Skeletal muscle satellite cell (primary cell): ENCODE data around the gene ADAMTS13.

Source experiments
- H3K27me3 ChIP-seq: 2 replicates; pipeline ENCODE4 v1.7.0; 2013; ENCODE audit warnings: low read length; ENCODE audit not compliant: control insufficient read depth, insufficient read depth
- H3K36me3 ChIP-seq: 2 replicates; pipeline ENCODE4 v1.7.0; 2013; ENCODE audit warnings: mild to moderate bottlenecking, control low read depth, low read length; ENCODE audit not compliant: insufficient read depth
- H3K4me1 ChIP-seq: 2 replicates; pipeline ENCODE4 v1.7.0; 2013; ENCODE audit warnings: low read length; ENCODE audit not compliant: control insufficient read depth, insufficient read depth
- H3K4me2 ChIP-seq: 2 replicates; pipeline ENCODE4 v1.7.0; 2013; ENCODE audit warnings: mild to moderate bottlenecking, low read length
- H3K4me3 ChIP-seq: 2 replicates; pipeline ENCODE4 v1.7.0; 2013; ENCODE audit warnings: low read length
- H3K9ac ChIP-seq: 2 replicates; pipeline ENCODE4 v1.7.0; 2013; ENCODE audit warnings: mild to moderate bottlenecking, low read depth, low read length, moderate library complexity
- H3K9me3 ChIP-seq: replicated peaks from 2 replicates; pipeline ENCODE4 v1.7.0; 2013; ENCODE audit warnings: mild to moderate bottlenecking, control low read depth, low read length

ADAMTS13 gene

DNA sequence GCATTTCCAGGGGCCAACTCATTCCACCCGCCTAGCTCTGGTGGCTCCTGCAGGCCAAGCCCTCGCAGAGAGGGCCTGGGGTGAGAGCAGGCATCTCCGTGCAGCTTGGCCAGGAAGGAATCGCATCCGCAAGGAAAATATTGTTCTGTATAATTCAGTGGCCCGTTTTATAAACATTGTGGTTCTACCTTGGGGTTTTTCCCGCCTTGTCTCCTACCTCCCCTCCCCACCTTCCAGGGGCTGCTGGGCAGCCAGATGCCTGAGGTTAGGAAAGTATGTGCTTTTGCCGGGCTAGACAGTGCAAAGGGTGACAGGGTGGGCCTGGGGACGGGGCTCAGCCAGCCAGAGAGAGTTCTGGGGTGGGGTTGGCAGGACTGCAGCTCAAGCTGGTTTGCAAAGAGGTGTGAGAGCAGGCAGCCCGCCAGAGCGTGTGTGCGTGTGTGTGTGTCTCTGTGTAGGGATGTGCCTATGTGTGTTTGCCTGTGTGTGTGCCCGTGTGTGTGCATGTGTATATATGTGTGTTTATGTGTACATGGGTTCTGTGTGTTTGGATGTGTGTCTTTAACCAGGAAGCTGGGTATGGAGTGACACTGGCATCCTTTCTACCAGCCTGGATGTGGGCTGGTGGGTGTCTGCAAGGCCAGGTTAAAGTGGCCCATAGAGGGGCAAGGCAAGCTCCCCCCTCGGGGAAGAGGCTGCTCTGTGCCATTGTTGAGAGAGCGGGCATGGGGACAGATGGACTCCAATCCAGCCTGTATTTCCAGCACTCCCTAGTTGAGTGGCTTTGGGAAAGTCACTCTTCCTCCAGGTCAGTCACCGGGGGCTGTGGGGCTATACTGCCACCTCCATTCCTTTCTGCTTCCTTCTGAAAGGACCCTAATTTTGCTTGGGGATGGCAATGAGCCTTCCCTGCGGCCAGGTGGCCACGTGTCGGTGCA is 67.4 kb downstream of the ADAMTS13 start:
- H3K27me3 ChIP-seq = peaks cover 2% of the 10 kb centered on the region
- H3K9ac ChIP-seq = no peak overlapping the region
- H3K4me1 ChIP-seq = peaks cover 14% of the 10 kb centered on the region
- H3K36me3 ChIP-seq = no peaks in the 10 kb centered on the region
- no peak overlapping the region for H3K4me2 ChIP-seq
- H3K4me3 ChIP-seq = no peak overlapping the region
- no peaks in the 10 kb centered on the region for H3K9me3 ChIP-seq

DNA sequence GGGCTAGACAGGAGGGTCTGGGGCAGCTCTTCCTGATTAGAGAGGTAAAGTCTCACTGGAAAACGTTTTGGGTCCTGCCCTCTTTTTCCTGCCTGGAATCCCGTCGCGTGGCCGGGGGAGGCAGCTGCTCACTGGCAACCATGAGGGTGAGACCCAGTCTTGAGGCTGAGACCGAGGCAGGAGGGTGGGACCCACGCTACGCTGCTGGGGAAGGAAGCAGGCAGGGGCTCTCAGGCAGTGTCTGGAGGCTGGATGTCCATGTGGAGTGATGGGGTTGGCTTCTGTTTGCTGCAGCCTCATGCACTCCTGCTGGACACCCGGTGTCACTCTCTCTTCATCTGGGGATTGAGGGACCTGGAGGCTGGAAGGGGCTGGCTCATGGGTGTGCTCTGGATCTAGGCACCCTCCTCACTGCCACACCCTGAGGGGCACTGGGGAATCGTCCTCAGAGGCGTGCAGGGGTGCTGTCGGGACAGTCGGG is 68.1 kb downstream of the ADAMTS13 start:
- Histone ChIP-seq H3K4me3 (no peak overlapping the region), H3K4me2 (no peak overlapping the region), H3K36me3 (no peaks in the 10 kb centered on the region), H3K4me1 (peaks cover 14% of the 10 kb centered on the region), H3K9ac (no peak overlapping the region), H3K27me3 (peaks cover 2% of the 10 kb centered on the region), H3K9me3 (no peaks in the 10 kb centered on the region)

DNA sequence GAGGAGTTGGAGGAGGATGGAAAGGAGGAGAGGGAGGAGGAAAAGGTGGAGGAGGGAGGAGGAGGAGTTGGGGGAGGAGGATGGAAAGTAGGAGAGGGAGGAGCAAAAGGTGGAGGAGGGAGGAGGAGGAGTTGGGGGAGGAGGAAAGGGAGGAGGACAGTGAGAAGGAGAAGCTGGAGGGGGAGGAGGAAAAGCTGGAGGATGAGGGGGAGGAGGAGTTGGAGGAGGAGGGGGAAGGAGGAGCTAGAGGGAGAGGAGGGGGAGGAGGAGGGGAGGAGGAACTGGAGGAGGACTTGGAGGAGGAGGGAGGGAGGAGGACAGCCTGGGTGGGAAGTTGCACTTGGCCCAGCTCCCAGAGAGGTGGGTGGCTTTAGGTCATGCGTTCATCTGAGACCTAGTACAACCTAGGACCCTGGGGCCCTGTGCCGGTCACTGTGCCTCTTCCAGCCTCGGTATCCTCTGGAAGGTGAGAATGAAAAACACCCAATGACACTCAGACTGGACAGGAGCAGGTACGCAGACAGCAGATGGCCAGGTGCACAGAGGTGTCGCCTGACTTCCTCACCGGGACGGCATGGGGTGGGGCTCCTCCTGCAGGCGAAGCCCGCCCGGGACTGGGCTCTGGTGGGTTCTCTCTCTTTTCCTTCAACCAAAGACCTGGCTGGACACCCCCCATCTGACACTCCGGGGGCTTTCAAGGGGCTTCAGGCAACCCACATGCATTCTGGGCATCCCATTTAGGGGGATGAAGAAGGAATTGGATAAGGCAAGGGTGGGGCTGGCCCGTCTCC is 68.9 kb downstream of the ADAMTS13 start:
- H3K9ac ChIP-seq = no peak overlapping the region
- H3K4me1 ChIP-seq = peaks cover 14% of the 10 kb centered on the region
- no peak overlapping the region for H3K4me2 ChIP-seq
- no peak overlapping the region for H3K4me3 ChIP-seq
- H3K9me3 ChIP-seq = no peaks in the 10 kb centered on the region
- peaks cover 2% of the 10 kb centered on the region for H3K27me3 ChIP-seq
- no peaks in the 10 kb centered on the region for H3K36me3 ChIP-seq

DNA sequence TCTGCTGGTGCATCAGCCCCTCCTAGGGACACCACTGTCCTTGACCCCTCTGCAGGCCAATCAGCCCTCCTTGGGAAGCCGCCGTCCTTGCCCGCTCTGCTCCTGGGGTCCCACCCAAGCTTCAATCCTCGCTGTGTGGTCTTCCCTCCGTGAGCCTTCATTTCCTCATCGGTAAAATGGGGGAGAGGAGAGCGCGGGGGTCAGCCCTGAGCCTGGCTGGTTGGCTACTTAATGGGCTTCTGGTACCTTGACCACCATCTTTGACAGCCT is 69.4 kb downstream of the ADAMTS13 start:
- H3K4me2 ChIP-seq = no peak overlapping the region
- no peaks in the 10 kb centered on the region for H3K36me3 ChIP-seq
- peaks cover 2% of the 10 kb centered on the region for H3K27me3 ChIP-seq
- no peak overlapping the region for H3K4me3 ChIP-seq
- no peak overlapping the region for H3K9ac ChIP-seq
- H3K4me1 ChIP-seq = peaks cover 14% of the 10 kb centered on the region
- H3K9me3 ChIP-seq = no peaks in the 10 kb centered on the region

DNA sequence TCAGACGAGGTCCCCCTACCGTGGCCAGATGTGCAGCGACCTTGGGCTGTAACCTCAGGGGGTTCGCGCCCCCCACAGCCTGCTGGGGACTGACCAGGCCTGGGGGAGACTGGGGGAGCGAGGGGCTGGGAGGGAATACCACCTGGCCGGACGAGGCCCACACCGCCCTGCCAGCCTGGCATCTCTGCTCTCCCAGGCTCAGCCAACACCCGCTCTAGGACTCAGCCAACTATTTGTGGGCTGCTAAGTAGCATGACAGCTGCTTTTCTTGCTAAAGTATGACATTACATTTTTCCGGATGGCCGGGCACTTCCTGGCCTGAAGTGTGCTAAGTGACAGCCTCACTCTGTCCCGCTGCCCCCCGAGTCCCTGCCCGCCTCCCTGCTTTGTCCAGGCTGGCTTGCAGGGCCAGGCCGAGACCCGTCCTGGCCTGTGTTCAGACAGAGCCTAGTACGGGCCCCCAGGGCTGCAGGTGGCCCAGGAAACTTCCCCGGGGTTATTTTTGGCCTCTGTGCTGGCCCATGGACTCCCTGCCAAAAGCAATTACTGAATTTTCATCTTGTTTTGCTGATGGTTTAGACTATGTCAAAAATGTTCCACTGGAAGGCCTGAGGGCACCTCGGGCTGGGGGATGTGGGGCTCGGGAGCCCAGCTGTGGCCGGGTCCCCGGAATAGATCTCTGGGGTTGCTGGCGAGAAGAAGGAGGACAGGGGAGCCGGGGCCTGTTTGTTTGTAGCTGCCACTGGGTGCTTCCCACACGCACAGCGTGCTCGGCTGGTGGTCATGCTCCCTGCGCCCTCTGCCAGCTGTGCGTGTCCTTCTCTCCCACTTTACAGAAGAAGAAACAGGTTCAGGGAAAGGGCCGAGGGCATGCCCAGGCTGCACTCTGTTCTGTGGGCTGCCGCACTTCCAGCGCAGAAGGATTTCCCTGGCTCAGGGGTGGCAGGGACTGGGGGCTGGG is 70.2 kb downstream of the ADAMTS13 start:
- no peaks in the 10 kb centered on the region for H3K36me3 ChIP-seq
- H3K27me3 ChIP-seq = peaks cover 8% of the 10 kb centered on the region
- no peak overlapping the region for H3K4me3 ChIP-seq
- H3K9ac ChIP-seq = peak overlapping the region; percentile 55
- peak overlapping the region; percentile 22 for H3K4me2 ChIP-seq
- H3K4me1 ChIP-seq = peaks cover 14% of the 10 kb centered on the region
- H3K9me3 ChIP-seq = no peaks in the 10 kb centered on the region

DNA sequence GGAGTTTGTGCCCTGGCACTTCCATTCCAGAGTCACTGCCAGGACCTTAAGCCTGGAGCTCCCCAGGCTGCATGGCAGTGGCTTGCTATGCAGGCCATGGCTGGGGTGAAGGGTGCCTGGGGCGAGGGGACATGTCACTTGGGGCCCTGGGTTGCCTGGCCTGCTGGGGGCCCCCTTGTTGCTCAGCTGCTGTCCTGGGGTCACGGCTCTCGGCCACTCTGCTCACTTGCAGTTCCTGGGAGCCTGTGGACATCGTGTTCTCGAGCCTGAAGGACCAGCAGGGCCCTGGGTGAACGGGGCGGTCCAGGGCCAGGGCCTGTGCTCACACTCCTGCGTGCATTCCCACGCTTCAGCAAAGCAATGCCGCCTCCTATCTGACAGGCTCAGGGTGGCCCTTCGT is 71.3 kb downstream of the ADAMTS13 start:
- Histone ChIP-seq H3K9me3 (no peaks in the 10 kb centered on the region), H3K4me2 (no peak overlapping the region), H3K4me3 (no peak overlapping the region), H3K27me3 (peaks cover 13% of the 10 kb centered on the region), H3K4me1 (peaks cover 14% of the 10 kb centered on the region), H3K9ac (no peak overlapping the region), H3K36me3 (no peaks in the 10 kb centered on the region)

DNA sequence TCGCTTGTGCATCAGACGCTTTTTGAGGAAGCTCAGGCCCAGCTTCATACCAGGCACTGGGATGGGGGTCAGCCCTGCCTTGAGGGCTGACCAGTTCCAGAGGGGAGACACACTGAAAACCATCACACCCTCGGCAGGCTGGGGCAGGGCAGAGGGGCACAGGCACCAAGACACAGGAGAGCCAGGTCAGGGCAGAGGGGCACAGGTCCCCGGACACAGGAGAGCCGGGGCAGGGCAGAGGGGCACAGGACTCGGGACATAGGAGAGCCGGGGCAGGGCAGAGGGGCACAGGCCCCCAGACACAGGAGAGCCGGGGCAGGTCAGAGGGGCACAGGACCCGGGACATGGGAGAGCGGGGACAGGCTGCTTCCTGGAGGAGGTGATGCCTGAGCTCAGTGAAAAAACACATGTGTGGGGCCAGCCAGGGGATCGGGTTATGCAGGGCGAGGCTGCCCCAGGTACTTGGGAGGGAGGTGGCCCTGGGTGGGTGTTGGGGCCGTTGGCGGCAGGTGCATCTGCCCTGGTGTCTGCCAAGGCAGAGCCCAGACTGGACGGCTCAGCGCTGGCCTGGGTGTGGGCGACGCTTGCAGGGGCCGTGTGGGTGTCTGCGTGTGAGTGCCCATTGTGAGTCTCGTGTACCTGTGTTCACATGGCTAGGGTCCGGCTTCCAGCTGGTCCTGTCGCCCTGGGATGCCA is 71.8 kb downstream of the ADAMTS13 start:
- H3K9me3 ChIP-seq = no peaks in the 10 kb centered on the region
- H3K4me2 ChIP-seq = no peak overlapping the region
- no peak overlapping the region for H3K4me3 ChIP-seq
- H3K36me3 ChIP-seq = no peaks in the 10 kb centered on the region
- no peak overlapping the region for H3K9ac ChIP-seq
- H3K27me3 ChIP-seq = peaks cover 19% of the 10 kb centered on the region
- H3K4me1 ChIP-seq = peaks cover 14% of the 10 kb centered on the region

DNA sequence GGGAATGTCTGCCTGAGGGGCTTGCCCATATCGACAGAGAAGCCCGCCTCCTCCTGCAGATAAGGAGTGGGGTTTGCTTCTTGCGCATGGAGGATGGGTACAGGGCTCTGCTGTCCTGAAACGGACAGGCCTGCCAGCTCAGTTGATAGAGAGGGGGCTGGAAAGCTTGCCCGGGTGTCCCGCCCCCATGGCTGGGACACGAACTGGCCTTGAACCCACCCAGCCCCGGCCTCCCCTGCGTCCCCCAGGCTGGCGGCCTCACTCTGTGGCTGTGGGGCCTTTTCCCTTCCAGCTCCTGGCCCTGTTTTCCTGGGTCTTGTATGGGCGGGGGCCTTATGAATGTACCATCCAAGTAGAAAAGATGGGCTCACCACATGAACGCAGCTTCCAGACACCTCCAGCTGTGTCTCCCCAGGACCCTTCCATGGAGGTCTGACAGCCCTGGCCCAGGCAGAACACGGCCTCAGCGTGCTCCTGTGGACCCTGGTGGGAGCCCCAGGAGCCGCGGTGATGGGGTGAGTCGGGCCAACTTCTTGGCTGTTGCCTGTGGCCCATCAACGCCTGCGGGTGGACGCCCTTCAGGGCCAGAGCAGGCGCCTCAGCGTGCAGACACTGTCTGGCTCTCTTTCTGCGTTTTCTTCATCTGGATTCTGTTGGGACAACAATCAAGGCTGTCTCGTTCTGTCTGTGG is 72.6 kb downstream of the ADAMTS13 start:
- Histone ChIP-seq H3K36me3 (no peaks in the 10 kb centered on the region), H3K9ac (no peak overlapping the region), H3K9me3 (no peaks in the 10 kb centered on the region), H3K4me2 (no peak overlapping the region), H3K27me3 (peaks cover 27% of the 10 kb centered on the region), H3K4me3 (no peak overlapping the region), H3K4me1 (peaks cover 14% of the 10 kb centered on the region)

DNA sequence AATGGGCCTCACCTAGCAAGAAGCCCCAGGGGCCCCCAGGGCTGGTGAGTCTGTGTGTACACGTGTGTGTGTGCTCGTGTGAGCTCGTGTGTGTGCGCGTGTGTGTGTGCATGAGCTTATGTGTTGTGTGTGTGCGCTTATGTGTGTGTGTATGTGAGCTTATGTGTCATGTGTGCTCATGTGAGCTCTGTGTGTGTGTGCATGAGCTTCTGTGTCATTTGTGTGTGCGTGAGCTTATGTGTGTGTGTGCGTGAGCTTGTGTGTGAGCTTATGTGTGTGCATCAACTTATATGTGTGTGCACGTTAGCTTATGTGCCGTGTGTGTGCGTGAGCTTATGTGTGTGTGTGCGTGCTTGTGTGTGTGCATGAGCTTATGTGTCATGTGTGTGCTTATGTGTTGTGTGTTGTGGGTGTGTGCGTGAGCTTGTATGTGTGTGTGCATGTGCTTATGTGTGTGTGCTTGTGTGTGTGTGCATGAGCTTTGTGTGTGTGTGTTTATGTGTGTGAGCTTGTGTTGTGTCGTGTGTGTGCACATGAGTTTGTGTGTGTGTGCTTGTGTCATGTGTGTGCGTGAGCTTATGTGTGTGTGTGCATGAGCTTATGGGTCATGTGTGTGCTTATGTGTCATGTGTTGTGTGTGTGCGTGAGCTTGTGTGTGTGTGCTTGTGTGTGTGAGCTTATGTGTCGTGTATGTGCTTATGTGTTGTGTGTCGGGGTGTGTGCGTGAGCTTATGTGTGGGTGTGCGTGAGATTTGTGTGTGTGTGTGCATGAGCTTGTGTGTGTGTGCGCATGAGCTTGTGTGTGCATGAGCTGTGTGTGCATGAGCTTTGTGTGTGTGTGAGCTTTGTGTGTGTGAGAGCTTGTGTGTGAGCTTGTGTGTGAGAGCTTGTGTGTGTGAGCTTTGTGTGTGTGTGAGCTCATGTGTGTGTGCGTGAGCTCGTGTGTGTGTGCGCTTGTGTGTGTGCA is 73.4 kb downstream of the ADAMTS13 start:
- peaks cover 14% of the 10 kb centered on the region for H3K4me1 ChIP-seq
- H3K36me3 ChIP-seq = no peaks in the 10 kb centered on the region
- no peak overlapping the region for H3K4me2 ChIP-seq
- H3K27me3 ChIP-seq = peaks cover 31% of the 10 kb centered on the region
- no peak overlapping the region for H3K4me3 ChIP-seq
- H3K9me3 ChIP-seq = no peaks in the 10 kb centered on the region
- H3K9ac ChIP-seq = no peak overlapping the region
